ENCODE data around the gene INAFM1.
A peak's percentile ranks its signal among the peaks of the same experiment; 100 is the strongest.
"Not testable (repeated sequence)": the region's sequence is repeated elsewhere in the genome, so short reads cannot be mapped to it uniquely, and the experiment has no call there.

INAFM1 gene

DNA sequence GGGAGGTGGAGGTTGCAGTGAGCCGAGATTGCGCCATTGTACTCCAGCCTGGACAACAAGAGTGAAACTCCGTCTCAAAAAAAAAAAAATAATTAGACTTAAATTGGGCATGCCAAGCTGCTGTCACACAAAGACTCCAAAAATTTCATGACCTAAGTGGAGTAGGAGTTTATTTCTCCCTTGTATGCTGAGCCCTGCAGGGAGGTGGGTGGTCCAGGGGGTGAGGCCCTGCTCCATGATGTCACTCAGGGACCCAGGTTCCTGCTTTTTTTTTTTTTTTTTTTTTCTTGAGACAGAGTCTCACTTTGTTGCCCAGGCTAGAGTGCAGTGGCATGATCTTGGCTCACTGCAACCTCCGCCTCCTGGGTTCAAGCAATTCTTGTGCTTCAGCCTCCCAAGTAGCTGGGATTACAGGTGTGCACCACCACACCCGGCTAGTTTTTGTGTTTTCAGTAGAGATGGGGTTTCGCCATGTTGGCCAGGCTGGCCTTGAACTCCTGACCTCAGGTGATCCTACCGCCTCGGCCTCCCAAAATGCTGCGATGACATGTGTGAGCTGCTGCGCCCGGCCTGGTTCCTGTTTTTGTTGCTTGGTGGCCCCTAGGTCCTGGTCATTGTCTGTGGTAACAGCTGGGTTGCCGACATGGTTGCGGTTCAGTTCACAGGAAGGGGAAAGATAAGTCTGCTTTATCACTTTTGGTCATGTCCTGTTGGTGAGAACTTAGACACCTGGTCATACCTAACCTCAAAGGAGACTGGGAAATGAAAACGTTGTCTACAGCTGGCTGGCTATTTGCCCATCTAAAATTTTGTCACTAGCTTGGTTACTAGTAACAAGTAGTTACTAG is 12.5 kb upstream of the INAFM1 start:
- Histone ChIP-seq H3K4me1 (ENCODE audit: control extremely low read depth in 1 of 4, control insufficient read depth in 4 of 4, insufficient read depth in 4 of 4, low read length in 3 of 4) (peaks cover 4 to 12% (median 9%) of the 10 kb centered on the region in 4 experiments), H3K36me3 (ENCODE audit: control insufficient read depth in 4 of 4, insufficient read depth in 4 of 4, low read length in 3 of 4) (peaks cover 7 to 66% (median 48%) of the 10 kb centered on the region in 4 experiments)
- ChIA-PET POLR2A (interaction anchor here (0.8 to 1.2 kb wide), 2 partner anchors 12 kb away, joined by 3 read pairs; partner anchors contain the start of gene INAFM1), CTCF (interaction anchor here (0.6 to 1.7 kb wide), 3 partner anchors 10 to 22 kb away, joined by 3 to 6 read pairs (median 3); no protein-coding TSS in a partner anchor)
- DNase-seq = peak; percentile 50 to 83 (median 73)
- H3K27me3 ChIP-seq (replicated peaks in 2 of 5; ENCODE audit: control insufficient read depth in 4 of 5, insufficient read depth in 5 of 5, low read length in 4 of 5); H3K27ac ChIP-seq (ENCODE audit: insufficient read depth in 1 of 2, low read depth in 1 of 2, low read length in 2 of 2, poor library complexity in 1 of 2, severe bottlenecking in 2 of 2); H3K9me3 ChIP-seq (ENCODE audit: control extremely low read depth in 1 of 5, control insufficient read depth in 4 of 5, insufficient read depth in 2 of 5, low read depth in 1 of 5, low read length in 4 of 5); H3K4me3 ChIP-seq (ENCODE audit: control insufficient read depth in 1 of 7, extremely low read depth in 1 of 7, insufficient read depth in 4 of 7, low read depth in 2 of 7, low read length in 6 of 7): not testable (repeated sequence)
- 84% methylated on average over 8 of the region's 14 CpGs for WGBS (ENCODE audit: insufficient coverage)

DNA sequence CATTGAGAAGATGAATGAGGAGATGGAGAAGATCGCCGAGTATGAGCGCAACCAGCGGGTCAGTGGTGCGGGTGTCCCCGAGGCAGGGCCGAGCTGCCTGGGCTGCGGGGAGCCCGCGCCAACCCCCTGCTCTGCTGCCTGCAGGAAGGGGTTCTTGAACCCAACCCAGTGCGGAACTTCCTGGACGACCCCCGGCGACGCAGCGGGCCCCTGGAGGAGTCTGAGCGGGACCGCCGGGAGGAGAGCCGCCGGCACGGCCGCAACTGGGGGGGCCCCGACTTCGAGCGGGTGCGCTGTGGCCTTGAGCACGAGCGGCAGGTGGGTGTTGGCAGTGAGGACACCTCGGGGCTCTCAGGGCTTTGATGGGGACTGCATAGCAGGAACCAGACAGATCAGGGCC is 10.1 kb upstream of the INAFM1 start:
- Histone ChIP-seq H3K9me3 (ENCODE audit: control extremely low read depth in 1 of 5, control insufficient read depth in 4 of 5, insufficient read depth in 2 of 5, low read depth in 1 of 5, low read length in 4 of 5) (no peaks in the 10 kb centered on the region), H3K4me1 (ENCODE audit: control extremely low read depth in 1 of 4, control insufficient read depth in 4 of 4, insufficient read depth in 4 of 4, low read length in 3 of 4) (no peaks in the 10 kb centered on the region), H3K27ac (ENCODE audit: insufficient read depth in 1 of 2, low read depth in 1 of 2, low read length in 2 of 2, poor library complexity in 1 of 2, severe bottlenecking in 2 of 2) (no peak overlapping the region), H3K27me3 (replicated peaks in 2 of 5; ENCODE audit: control insufficient read depth in 4 of 5, insufficient read depth in 5 of 5, low read length in 4 of 5) (no peaks in the 10 kb centered on the region), H3K4me3 (ENCODE audit: control insufficient read depth in 1 of 7, extremely low read depth in 1 of 7, insufficient read depth in 4 of 7, low read depth in 2 of 7, low read length in 6 of 7) (no peak overlapping the region), H3K36me3 (ENCODE audit: control insufficient read depth in 4 of 4, insufficient read depth in 4 of 4, low read length in 3 of 4) (peaks cover 8 to 66% (median 44%) of the 10 kb centered on the region in 4 experiments)
- ChIA-PET POLR2A (no interaction called here), CTCF (no interaction called here)
- no peak for DNase-seq
- 98% methylated on average over 30 of the region's 30 CpGs for WGBS (ENCODE audit: insufficient coverage)

DNA sequence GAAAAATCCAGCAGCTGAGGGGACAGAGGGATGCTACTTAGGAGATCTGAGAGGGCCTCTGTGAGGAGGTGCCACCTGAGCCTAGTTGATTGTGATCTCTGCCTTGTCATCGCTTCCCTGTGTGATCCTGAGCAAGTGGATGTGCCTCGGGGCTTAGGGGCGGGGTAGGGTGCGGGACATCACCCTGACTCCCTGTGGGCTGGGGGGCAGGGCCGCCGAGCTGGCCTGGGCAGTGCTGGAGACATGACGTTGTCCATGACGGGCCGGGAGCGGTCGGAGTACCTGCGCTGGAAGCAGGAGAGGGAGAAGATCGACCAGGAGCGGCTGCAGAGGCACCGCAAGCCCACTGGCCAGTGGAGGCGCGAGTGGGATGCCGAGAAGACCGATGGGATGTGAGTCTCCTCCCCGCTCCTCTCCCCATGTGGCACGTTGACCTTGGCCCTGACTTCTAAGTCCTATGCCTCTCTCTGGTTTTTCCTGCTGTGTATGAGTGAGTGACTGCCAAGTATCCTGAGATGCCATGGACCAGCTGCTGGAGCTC is 8.2 kb upstream of the INAFM1 start:
- Histone ChIP-seq H3K9me3 (ENCODE audit: control extremely low read depth in 1 of 5, control insufficient read depth in 4 of 5, insufficient read depth in 2 of 5, low read depth in 1 of 5, low read length in 4 of 5) (no peaks in the 10 kb centered on the region), H3K4me3 (ENCODE audit: control insufficient read depth in 1 of 7, extremely low read depth in 1 of 7, insufficient read depth in 4 of 7, low read depth in 2 of 7, low read length in 6 of 7) (no peak overlapping the region), H3K27ac (ENCODE audit: insufficient read depth in 1 of 2, low read depth in 1 of 2, low read length in 2 of 2, poor library complexity in 1 of 2, severe bottlenecking in 2 of 2) (no peak overlapping the region), H3K4me1 (ENCODE audit: control extremely low read depth in 1 of 4, control insufficient read depth in 4 of 4, insufficient read depth in 4 of 4, low read length in 3 of 4) (peaks cover 0 to 2% (median 0%) of the 10 kb centered on the region in 4 experiments), H3K36me3 (ENCODE audit: control insufficient read depth in 4 of 4, insufficient read depth in 4 of 4, low read length in 3 of 4) (peaks cover 9 to 64% (median 40%) of the 10 kb centered on the region in 4 experiments), H3K27me3 (replicated peaks in 2 of 5; ENCODE audit: control insufficient read depth in 4 of 5, insufficient read depth in 5 of 5, low read length in 4 of 5) (no peaks in the 10 kb centered on the region)
- CTCF ChIA-PET = interaction anchor here (0.8 to 3.7 kb wide), 4 partner anchors 10 to 55 kb away, joined by 3 to 12 read pairs (median 4); partner anchors contain the start of gene CCDC9
- DNase-seq = no peak
- POLR2A ChIA-PET = interaction anchor here (0.6 kb wide), 1 partner anchor 59 kb away, joined by 3 read pairs; no protein-coding TSS in a partner anchor
- WGBS (ENCODE audit: insufficient coverage) = 95% methylated on average over 20 of the region's 21 CpGs

DNA sequence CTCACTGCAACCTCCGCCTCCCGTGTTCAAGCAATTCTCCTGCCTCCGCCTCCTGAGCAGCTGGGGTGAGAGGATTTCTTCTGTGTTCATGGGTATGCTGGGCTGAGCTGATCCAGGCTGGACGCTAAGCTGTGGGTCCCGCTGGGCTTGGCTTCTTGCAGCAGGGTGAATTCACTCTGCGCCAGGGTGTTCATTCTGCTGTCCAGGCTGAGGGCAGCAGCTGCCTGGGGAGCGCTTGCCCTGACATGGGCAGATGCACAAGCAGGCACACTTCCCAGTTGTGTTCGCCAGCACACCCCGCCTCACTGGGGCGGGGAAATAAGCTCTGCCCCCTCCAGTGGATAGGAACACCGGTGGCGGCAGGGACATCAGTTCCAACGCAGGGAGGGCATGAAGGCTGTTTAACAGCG is 7.3 kb upstream of the INAFM1 start:
- WGBS (ENCODE audit: insufficient coverage) = 96% methylated on average over 11 of the region's 14 CpGs
- H3K36me3 ChIP-seq (ENCODE audit: control insufficient read depth in 4 of 4, insufficient read depth in 4 of 4, low read length in 3 of 4) = peaks cover 9 to 63% (median 40%) of the 10 kb centered on the region in 4 experiments
- POLR2A ChIA-PET = no interaction called here
- H3K4me3 ChIP-seq (ENCODE audit: control insufficient read depth in 1 of 7, extremely low read depth in 1 of 7, insufficient read depth in 4 of 7, low read depth in 2 of 7, low read length in 6 of 7) = no peak overlapping the region
- no peaks in the 10 kb centered on the region for H3K9me3 ChIP-seq (ENCODE audit: control extremely low read depth in 1 of 5, control insufficient read depth in 4 of 5, insufficient read depth in 2 of 5, low read depth in 1 of 5, low read length in 4 of 5)
- CTCF ChIA-PET = interaction anchor here (1.4 to 3.7 kb wide), 2 partner anchors 10 to 21 kb away, joined by 4 to 12 read pairs; partner anchors contain the start of gene CCDC9
- no peak overlapping the region for H3K27ac ChIP-seq (ENCODE audit: insufficient read depth in 1 of 2, low read depth in 1 of 2, low read length in 2 of 2, poor library complexity in 1 of 2, severe bottlenecking in 2 of 2)
- no peaks in the 10 kb centered on the region for H3K27me3 ChIP-seq (replicated peaks in 2 of 5; ENCODE audit: control insufficient read depth in 4 of 5, insufficient read depth in 5 of 5, low read length in 4 of 5)
- peaks cover 0 to 11% (median 4%) of the 10 kb centered on the region in 4 experiments for H3K4me1 ChIP-seq (ENCODE audit: control extremely low read depth in 1 of 4, control insufficient read depth in 4 of 4, insufficient read depth in 4 of 4, low read length in 3 of 4)
- no peak for DNase-seq

DNA sequence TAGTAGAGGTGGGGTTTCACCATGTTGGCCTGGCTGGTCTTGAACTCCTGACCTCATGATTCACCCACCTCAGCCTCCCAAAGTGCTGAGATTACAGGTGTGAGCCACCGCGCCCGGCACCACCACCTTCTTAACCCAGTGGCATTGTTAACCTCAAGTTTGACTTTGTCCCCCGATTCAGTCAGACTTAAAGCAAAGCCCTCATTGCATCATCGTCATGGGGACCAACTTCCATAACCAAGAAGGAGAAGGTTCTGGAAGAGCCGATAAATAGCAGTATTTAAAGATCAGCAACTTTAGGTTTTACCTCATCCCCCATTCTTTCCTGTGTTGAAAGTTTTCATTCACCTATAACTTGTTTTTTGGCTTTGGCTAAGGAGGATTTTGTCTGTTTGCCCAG is 6.7 kb upstream of the INAFM1 start:
- DNase-seq = no peak
- Histone ChIP-seq H3K27ac (ENCODE audit: insufficient read depth in 1 of 2, low read depth in 1 of 2, low read length in 2 of 2, poor library complexity in 1 of 2, severe bottlenecking in 2 of 2) (no peak overlapping the region), H3K36me3 (ENCODE audit: control insufficient read depth in 4 of 4, insufficient read depth in 4 of 4, low read length in 3 of 4) (peaks cover 7 to 57% (median 39%) of the 10 kb centered on the region in 4 experiments), H3K4me3 (ENCODE audit: control insufficient read depth in 1 of 7, extremely low read depth in 1 of 7, insufficient read depth in 4 of 7, low read depth in 2 of 7, low read length in 6 of 7) (no peak overlapping the region), H3K9me3 (ENCODE audit: control extremely low read depth in 1 of 5, control insufficient read depth in 4 of 5, insufficient read depth in 2 of 5, low read depth in 1 of 5, low read length in 4 of 5) (no peaks in the 10 kb centered on the region), H3K4me1 (ENCODE audit: control extremely low read depth in 1 of 4, control insufficient read depth in 4 of 4, insufficient read depth in 4 of 4, low read length in 3 of 4) (peaks cover 0 to 17% (median 10%) of the 10 kb centered on the region in 4 experiments), H3K27me3 (replicated peaks in 2 of 5; ENCODE audit: control insufficient read depth in 4 of 5, insufficient read depth in 5 of 5, low read length in 4 of 5) (no peaks in the 10 kb centered on the region)
- CTCF ChIA-PET = interaction anchor here (1.4 to 3.7 kb wide), 2 partner anchors 11 to 22 kb away, joined by 4 to 12 read pairs; partner anchors contain the start of gene CCDC9
- WGBS (ENCODE audit: insufficient coverage) = 100% methylated on average over 1 of the region's 6 CpGs
- POLR2A ChIA-PET = no interaction called here

DNA sequence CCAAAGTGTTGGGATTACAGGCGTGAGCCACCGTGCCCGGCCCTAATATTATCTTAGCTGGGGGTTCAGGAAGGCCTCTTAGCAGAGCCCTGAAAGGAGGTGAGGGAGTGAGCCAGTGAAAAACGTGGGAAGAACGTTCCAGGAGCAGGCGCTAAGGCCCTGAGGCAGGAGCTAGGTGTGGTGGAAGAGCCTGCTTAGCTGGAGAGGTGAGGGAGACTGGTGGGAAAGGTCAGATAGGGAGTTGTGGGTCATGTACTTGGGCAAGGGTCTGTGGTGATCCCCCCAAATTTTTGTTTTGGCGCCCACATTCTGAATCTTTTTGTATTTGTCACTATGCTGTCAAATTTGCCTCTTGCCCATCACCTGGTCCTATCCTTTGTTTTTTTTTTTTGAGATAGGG is 5.1 kb upstream of the INAFM1 start:
- H3K4me1 ChIP-seq (ENCODE audit: control extremely low read depth in 1 of 4, control insufficient read depth in 4 of 4, insufficient read depth in 4 of 4, low read length in 3 of 4) = peaks cover 0 to 26% (median 17%) of the 10 kb centered on the region in 4 experiments
- 91% methylated on average over 7 of the region's 7 CpGs for WGBS (ENCODE audit: insufficient coverage)
- H3K36me3 ChIP-seq (ENCODE audit: control insufficient read depth in 4 of 4, insufficient read depth in 4 of 4, low read length in 3 of 4) = peaks cover 7 to 47% (median 35%) of the 10 kb centered on the region in 4 experiments
- no peaks in the 10 kb centered on the region for H3K9me3 ChIP-seq (ENCODE audit: control extremely low read depth in 1 of 5, control insufficient read depth in 4 of 5, insufficient read depth in 2 of 5, low read depth in 1 of 5, low read length in 4 of 5)
- no peak for DNase-seq
- ChIA-PET POLR2A (no interaction called here), CTCF (interaction anchor here (3.7 kb wide), 1 partner anchor 13 kb away, joined by 12 read pairs; the partner anchor contains the start of gene CCDC9)
- no peaks in the 10 kb centered on the region for H3K27me3 ChIP-seq (replicated peaks in 2 of 5; ENCODE audit: control insufficient read depth in 4 of 5, insufficient read depth in 5 of 5, low read length in 4 of 5)
- no peak overlapping the region for H3K27ac ChIP-seq (ENCODE audit: insufficient read depth in 1 of 2, low read depth in 1 of 2, low read length in 2 of 2, poor library complexity in 1 of 2, severe bottlenecking in 2 of 2)
- no peak overlapping the region for H3K4me3 ChIP-seq (ENCODE audit: control insufficient read depth in 1 of 7, extremely low read depth in 1 of 7, insufficient read depth in 4 of 7, low read depth in 2 of 7, low read length in 6 of 7)

All from common myeloid progenitor, CD34-positive (primary cell).